H9 (cell line): ENCODE data around the gene TSTD2. TPM values are rescaled to one million over a fixed set of nuclear protein-coding genes. Genes with fewer than 3 reads are reported as not detected.

Experiments
- DNase-seq: peaks from one replicate; pipeline ENCODE4 v3.0.0-alpha.2; 2017
- H2AFZ ChIP-seq: one replicate; pipeline ENCODE4 v1.6.1; 2013; ENCODE audit warnings: mild to moderate bottlenecking, low read length, control low read depth, moderate library complexity
- H2AK5ac ChIP-seq: 2 replicates; pipeline ENCODE4 v1.6.1; 2013; ENCODE audit warnings: low read length, control low read depth, mixed read lengths; ENCODE audit not compliant: insufficient read length
- H2BK120ac ChIP-seq: one replicate; pipeline ENCODE4 v1.6.1; 2013; ENCODE audit warnings: low read depth, mild to moderate bottlenecking, low read length, control low read depth, inconsistent platforms; ENCODE audit not compliant: poor library complexity, severe bottlenecking
- H2BK12ac ChIP-seq: 2 replicates; pipeline ENCODE4 v1.6.1; 2013; ENCODE audit warnings: low read length, control low read depth, mixed read lengths, low read depth; ENCODE audit not compliant: insufficient read length
- H2BK15ac ChIP-seq: 2 replicates; pipeline ENCODE4 v1.6.1; 2013; ENCODE audit warnings: low read depth, low read length, control low read depth
- H2BK20ac ChIP-seq: one replicate; pipeline ENCODE4 v1.6.1; 2013; ENCODE audit warnings: low read depth, mild to moderate bottlenecking, low read length, control low read depth, inconsistent platforms; ENCODE audit not compliant: poor library complexity, severe bottlenecking
- H2BK5ac ChIP-seq: 2 replicates; pipeline ENCODE4 v1.6.1; 2013; ENCODE audit warnings: low read length, control low read depth, mixed read lengths; ENCODE audit not compliant: insufficient read length
- H3K14ac ChIP-seq: 2 replicates; pipeline ENCODE4 v1.6.1; 2013; ENCODE audit warnings: low read length, control low read depth; ENCODE audit not compliant: insufficient read depth
- H3K18ac ChIP-seq: 2 replicates; pipeline ENCODE4 v1.6.1; 2013; ENCODE audit warnings: low read depth, mild to moderate bottlenecking, mixed read lengths, low read length, control low read depth; ENCODE audit not compliant: insufficient read length
- H3K23ac ChIP-seq: 2 replicates; pipeline ENCODE4 v1.6.1; 2013; ENCODE audit warnings: low read length, control low read depth, mixed read lengths, low read depth; ENCODE audit not compliant: insufficient read length
- H3K23me2 ChIP-seq: 2 replicates; pipeline ENCODE4 v1.6.1; 2013; ENCODE audit warnings: low read depth, mild to moderate bottlenecking, mixed read lengths, low read length, control low read depth; ENCODE audit not compliant: insufficient read length, poor library complexity, severe bottlenecking
- H3K27ac ChIP-seq: 2 replicates; pipeline ENCODE4 v1.5.1; 2013; ENCODE audit warnings: low read length, control low read depth, mixed read lengths, low read depth; ENCODE audit not compliant: insufficient read length
- H3K27me3 ChIP-seq: 2 replicates; pipeline ENCODE4 v1.6.1; 2013; ENCODE audit warnings: low read length, control low read depth, inconsistent platforms; ENCODE audit not compliant: insufficient read depth
- H3K4ac ChIP-seq: 2 replicates; pipeline ENCODE4 v1.6.1; 2013; ENCODE audit warnings: low read depth, mild to moderate bottlenecking, control low read depth, inconsistent platforms, low read length, moderate library complexity
- H3K4me1 ChIP-seq: 2 replicates; pipeline ENCODE4 v1.6.1; 2013; ENCODE audit warnings: low read length, control low read depth, inconsistent platforms; ENCODE audit not compliant: insufficient read depth
- H3K4me2 ChIP-seq: 2 replicates; pipeline ENCODE4 v1.6.1; 2013; ENCODE audit warnings: low read length, control low read depth, mixed read lengths; ENCODE audit not compliant: insufficient read length, insufficient read depth
- H3K56ac ChIP-seq: 2 replicates; pipeline ENCODE4 v1.6.1; 2013; ENCODE audit warnings: low read depth, mild to moderate bottlenecking, mixed read lengths, low read length, control low read depth; ENCODE audit not compliant: insufficient read length
- H3K79me1 ChIP-seq: 2 replicates; pipeline ENCODE4 v1.6.1; 2013; ENCODE audit warnings: low read depth, mild to moderate bottlenecking, moderate library complexity, low read length, control low read depth, inconsistent platforms; ENCODE audit not compliant: insufficient read depth, poor library complexity, severe bottlenecking
- H3K79me2 ChIP-seq: 2 replicates; pipeline ENCODE4 v1.6.1; 2013; ENCODE audit warnings: low read length, control low read depth, inconsistent platforms; ENCODE audit not compliant: insufficient read depth
- H3K9ac ChIP-seq: 2 replicates; pipeline ENCODE4 v1.6.1; 2013; ENCODE audit warnings: low read length, control low read depth, mixed read lengths; ENCODE audit not compliant: insufficient read length; ENCODE audit errors: extremely low read depth
- H3K9me3 ChIP-seq: one replicate; pipeline ENCODE4 v1.6.1; 2013; ENCODE audit warnings: low read depth, low read length, inconsistent platforms; ENCODE audit not compliant: control insufficient read depth
- H3T11ph ChIP-seq: one replicate; pipeline ENCODE4 v1.6.1; 2013; ENCODE audit warnings: mild to moderate bottlenecking, low read length, control low read depth, inconsistent platforms
- H4K20me1 ChIP-seq: one replicate; pipeline ENCODE4 v1.6.1; 2013; ENCODE audit not compliant: control insufficient read depth, insufficient read length, insufficient read depth
- H4K5ac ChIP-seq: 2 replicates; pipeline ENCODE4 v1.6.1; 2013; ENCODE audit warnings: low read depth, mild to moderate bottlenecking, mixed read lengths, low read length, control low read depth; ENCODE audit not compliant: insufficient read length
- H4K8ac ChIP-seq: replicated peaks from 2 replicates; pipeline ENCODE4 v1.6.1; 2013; ENCODE audit warnings: low read length, control low read depth, mixed read lengths, low read depth; ENCODE audit not compliant: insufficient read length
- H4K91ac ChIP-seq: 2 replicates; pipeline ENCODE4 v1.6.1; 2013; ENCODE audit warnings: low read depth, mild to moderate bottlenecking, moderate library complexity, mixed read lengths, low read length, control low read depth; ENCODE audit not compliant: insufficient read length
- H3K27ac Mint-ChIP-seq, 3 experiments: 2 replicates in 2 of 3; 3 replicates in 1 of 3; pipeline ENCODE4 v1.8.0; 2020 to 2021; ENCODE audit warnings: mixed read lengths in 3 of 3, mild to moderate bottlenecking in 1 of 3, moderate library complexity in 1 of 3
- H3K27me3 Mint-ChIP-seq: 2 replicates; pipeline ENCODE4 v1.8.0; 2021; ENCODE audit warnings: low read depth, mild to moderate bottlenecking, moderate library complexity, mixed read lengths
- H3K36me3 Mint-ChIP-seq, 3 experiments: 2 replicates in 2 of 3; 3 replicates in 1 of 3; pipeline ENCODE4 v1.8.0; 2020 to 2021; ENCODE audit warnings: low read depth in 3 of 3, mixed read lengths in 3 of 3; ENCODE audit not compliant: insufficient read depth in 1 of 3
- H3K4me1 Mint-ChIP-seq, 2 experiments: 2 replicates each; pipeline ENCODE4 v1.8.0; 2020; ENCODE audit warnings: mixed read lengths in 2 of 2
- H3K4me3 Mint-ChIP-seq, 2 experiments: 2 replicates in 1 of 2; 3 replicates in 1 of 2; pipeline ENCODE4 v1.8.0; 2020 to 2021; ENCODE audit warnings: mild to moderate bottlenecking in 2 of 2, mixed read lengths in 2 of 2, moderate library complexity in 1 of 2
- H3K9me3 Mint-ChIP-seq, 2 experiments: 2 replicates in 1 of 2; 3 replicates in 1 of 2; pipeline ENCODE4 v1.8.0; 2020; ENCODE audit warnings: mild to moderate bottlenecking in 2 of 2, mixed read lengths in 2 of 2, moderate library complexity in 1 of 2
- CTCF ChIP-seq: fragments of 200-600 bp; sonication (generic); conservative IDR thresholded peaks from 3 replicates; pipeline ENCODE4 v1.8.0; 2021; ENCODE audit warnings: antibody characterized with exemption, mild to moderate bottlenecking
- WGBS: extraction: QIAGEN DNeasy Blood & Tissue Kit; methylation state at CpG from one replicate; pipeline ENCODE4 v1.1.7; 2013; ENCODE audit warnings: missing lambda C conversion rate, low lambda C conversion rate, mixed read lengths; ENCODE audit not compliant: insufficient read length; ENCODE audit errors: extremely low coverage; 5-methylcytosine and 5-hydroxymethylcytosine counted together
- total RNA-seq: library from RNA; stranded (reverse); gene quantifications from 2 replicates; pipeline ENCODE4 v1.2.1, GENCODE V29; 2021

TSTD2 gene
- total RNA-seq, 1 experiment from 2014 or later, result 23.5 TPM

DNA sequence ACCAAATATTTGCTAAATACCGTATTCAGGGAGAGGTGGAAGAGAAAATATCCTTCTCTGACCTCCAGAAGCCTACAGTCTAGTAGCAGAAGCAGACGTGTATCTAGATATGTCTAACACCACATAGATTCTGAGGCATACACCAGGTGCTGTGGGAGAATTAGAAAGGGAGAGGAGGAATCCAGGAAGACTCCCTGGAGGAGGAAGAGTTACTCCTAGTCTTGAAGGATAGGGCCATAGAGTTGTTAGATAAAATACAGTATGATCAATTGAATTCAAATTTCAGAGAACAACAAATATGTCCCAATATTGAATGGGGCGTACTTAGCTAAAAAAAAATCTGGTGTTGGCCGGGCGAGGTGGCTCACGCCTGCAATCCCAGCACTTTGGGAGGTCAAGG lies 73.0 kb downstream of the TSTD2 start:
- Histone ChIP-seq H3K9me3 (no peaks in the 10 kb centered on the region), H3K79me1 (no peaks in the 10 kb centered on the region), H3K4ac (no peak overlapping the region), H3K56ac (no peak overlapping the region), H4K20me1 (no peaks in the 10 kb centered on the region), H3K23ac (no peak overlapping the region), H3K79me2 (no peaks in the 10 kb centered on the region), H2BK5ac (no peak overlapping the region), H3K4me1 (0 out of 2 replicates have a peak, but pooled peaks cover 7% of the 10 kb centered on the region), H3K14ac (no peak overlapping the region), H4K5ac (no peak overlapping the region), H2BK120ac (no peak overlapping the region), H2AFZ (no peak overlapping the region), H3K27ac (no peak overlapping the region), H4K8ac (no peak overlapping the region), H3T11ph (no peak overlapping the region), H4K91ac (no peak overlapping the region), H2BK15ac (no peak overlapping the region), H3K27me3 (no peaks in the 10 kb centered on the region), H3K9ac (no peak overlapping the region), H2BK20ac (no peak overlapping the region), H3K23me2 (no peaks in the 10 kb centered on the region), H2AK5ac (no peak overlapping the region), H2BK12ac (no peak overlapping the region), H3K18ac (no peak overlapping the region), H3K4me2 (no peak overlapping the region)
- no CpG with 5 or more reads among the region's 6 CpGs for WGBS
- H3K9me3 Mint-ChIP-seq, result no peaks in the 10 kb centered on the region
- H3K4me3 Mint-ChIP-seq, result no peak overlapping the region
- H3K27ac Mint-ChIP-seq, result no peak overlapping the region
- H3K27me3 Mint-ChIP-seq, result peaks cover 3% of the 10 kb centered on the region
- TF ChIP-seq CTCF, result no peak
- peaks cover 33 to 42% of the 10 kb centered on the region in 2 experiments for H3K4me1 Mint-ChIP-seq
- no peak for DNase-seq
- no peaks in the 10 kb centered on the region for H3K36me3 Mint-ChIP-seq
